GM10266 (cell line): Measurements from ENCODE around the gene BMPR1B.

Source experiments
- DNase-seq: peaks from one replicate; pipeline ENCODE4 v3.0.0; 2012; ENCODE audit errors: extremely low spot score
- TF ChIP-seq, protein P1 (sequence below): IDR thresholded peaks from 2 replicates; pipeline ENCODE4 v1.5.1; 2012; ENCODE audit warnings: mild to moderate bottlenecking, low read depth; ENCODE audit not compliant: control insufficient read depth, insufficient read depth; ENCODE audit errors: missing control alignments

BMPR1B gene

DNA sequence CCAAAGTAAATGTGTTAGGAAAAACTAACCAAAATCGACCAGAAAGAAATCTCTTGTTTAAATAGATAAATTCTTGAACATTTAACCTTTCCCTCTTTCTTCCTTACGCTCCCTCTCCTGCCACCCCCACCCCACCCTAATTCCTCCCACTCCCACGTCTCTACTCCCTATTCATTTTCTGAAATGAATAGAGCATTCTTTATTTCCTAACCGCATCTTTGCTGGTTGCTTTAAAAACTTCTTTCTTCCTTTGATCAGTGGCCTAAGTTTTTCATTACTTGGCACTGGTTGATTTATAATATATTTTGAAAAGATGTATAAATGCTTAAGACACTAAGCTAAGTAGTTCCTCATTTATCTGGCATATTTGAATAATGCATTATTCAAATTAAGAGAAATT lies 33.9 kb downstream of the BMPR1B start:
- TF ChIP-seq, protein P1, sequence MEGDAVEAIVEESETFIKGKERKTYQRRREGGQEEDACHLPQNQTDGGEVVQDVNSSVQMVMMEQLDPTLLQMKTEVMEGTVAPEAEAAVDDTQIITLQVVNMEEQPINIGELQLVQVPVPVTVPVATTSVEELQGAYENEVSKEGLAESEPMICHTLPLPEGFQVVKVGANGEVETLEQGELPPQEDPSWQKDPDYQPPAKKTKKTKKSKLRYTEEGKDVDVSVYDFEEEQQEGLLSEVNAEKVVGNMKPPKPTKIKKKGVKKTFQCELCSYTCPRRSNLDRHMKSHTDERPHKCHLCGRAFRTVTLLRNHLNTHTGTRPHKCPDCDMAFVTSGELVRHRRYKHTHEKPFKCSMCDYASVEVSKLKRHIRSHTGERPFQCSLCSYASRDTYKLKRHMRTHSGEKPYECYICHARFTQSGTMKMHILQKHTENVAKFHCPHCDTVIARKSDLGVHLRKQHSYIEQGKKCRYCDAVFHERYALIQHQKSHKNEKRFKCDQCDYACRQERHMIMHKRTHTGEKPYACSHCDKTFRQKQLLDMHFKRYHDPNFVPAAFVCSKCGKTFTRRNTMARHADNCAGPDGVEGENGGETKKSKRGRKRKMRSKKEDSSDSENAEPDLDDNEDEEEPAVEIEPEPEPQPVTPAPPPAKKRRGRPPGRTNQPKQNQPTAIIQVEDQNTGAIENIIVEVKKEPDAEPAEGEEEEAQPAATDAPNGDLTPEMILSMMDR: no peak
- DNase-seq: no peak

DNA sequence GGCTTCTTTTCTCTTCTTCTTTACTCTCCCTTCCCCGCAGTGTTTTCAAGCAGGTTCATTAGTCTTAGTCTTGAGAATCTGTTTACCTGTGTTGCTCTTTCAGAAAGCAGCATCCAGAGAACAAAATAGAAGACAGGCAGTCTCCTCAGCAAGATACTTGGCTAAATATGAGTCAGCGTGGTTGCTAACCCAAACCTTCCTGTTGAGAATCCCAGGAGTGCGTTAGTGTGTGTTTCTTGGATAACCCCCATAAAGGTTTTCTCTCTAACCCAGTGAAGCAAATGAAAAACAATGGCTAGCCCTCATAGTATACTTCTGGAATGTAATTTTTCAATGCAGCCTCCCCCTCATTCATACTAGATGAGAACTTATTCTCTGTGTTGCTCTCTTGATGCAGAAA lies 41.1 kb downstream of the BMPR1B start:
- DNase-seq: no peak
- TF ChIP-seq, protein P1: no peak

DNA sequence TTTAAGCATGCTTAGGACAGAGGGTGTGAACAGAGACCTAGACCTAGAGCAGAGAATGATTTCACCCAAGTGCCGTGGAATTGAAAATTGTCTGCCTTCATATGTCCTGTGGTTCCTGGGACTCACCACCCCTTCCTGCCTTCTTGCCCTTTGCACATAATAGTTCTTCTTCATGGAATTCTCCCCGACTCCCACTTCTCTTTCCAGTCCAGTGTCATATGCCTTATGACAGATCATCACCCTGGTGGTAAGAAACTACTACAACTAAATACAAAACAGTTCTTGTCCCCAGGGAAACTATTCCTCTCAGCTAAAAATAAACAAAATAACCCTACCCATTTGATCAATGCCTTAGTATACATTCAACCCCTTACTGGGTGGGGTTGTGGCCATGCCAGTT lies 43.3 kb downstream of the BMPR1B start:
- no peak for DNase-seq
- TF ChIP-seq, protein P1: no peak

DNA sequence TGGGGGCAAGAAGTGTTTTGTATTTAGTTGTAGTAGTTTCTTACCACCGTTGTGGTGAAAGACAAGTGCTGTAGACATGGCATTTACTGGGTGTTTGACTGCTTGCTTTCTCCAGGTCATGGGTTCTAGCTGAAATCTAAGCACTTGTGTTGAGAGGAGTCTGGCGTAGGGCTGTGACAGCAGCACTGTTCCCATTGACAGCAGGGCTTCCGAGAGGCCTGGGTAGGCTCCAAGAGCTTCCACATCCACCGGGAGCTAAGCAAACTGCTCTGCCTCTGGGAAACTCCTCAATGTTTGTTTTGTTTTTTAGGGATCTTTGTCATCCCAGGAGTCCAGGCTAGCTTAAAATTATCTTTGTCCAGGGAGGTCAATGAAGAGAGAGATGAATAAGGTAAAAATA lies 44.3 kb downstream of the BMPR1B start:
- DNase-seq: no peak
- TF ChIP-seq, protein P1: no peak

DNA sequence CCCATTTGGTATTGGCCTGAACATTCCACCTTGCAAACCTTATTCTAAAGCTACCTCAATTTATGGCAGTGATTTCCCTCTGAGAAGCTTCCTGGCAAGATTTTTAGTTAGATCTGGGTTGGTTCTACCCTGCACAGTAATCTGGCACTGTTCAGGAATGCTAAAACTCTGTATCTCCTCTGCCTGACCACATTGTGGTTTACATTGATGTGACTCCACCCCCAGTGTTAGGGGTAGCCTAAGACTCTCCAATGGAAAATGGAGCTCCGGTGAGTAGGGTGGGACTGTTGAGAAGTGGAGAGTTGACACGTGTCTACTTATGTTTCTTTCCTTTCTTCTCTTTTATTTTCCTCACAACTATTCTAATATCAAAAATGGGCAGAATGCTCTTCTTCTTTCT lies 45.4 kb downstream of the BMPR1B start:
- TF ChIP-seq, protein P1: no peak
- no peak for DNase-seq

DNA sequence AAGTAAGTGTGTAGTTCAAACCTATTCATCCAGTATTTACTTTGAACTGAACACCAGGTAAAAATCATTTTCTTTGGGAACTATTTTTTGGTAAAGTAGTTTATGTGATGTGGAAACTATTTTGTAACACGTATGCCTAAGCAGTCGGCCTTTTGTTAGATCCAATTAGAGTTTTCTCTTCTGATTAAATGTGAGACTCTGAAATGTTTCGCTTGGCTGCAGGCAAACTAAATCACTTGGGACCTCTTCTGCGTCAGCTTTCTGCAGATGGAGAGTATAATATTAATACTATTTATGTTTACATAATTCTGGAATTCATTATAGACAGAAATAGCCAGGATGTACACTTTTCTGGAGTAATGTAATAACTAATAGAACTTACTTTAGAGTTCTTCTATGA lies 46.9 kb downstream of the BMPR1B start:
- no peak for DNase-seq
- TF ChIP-seq, protein P1: no peak

DNA sequence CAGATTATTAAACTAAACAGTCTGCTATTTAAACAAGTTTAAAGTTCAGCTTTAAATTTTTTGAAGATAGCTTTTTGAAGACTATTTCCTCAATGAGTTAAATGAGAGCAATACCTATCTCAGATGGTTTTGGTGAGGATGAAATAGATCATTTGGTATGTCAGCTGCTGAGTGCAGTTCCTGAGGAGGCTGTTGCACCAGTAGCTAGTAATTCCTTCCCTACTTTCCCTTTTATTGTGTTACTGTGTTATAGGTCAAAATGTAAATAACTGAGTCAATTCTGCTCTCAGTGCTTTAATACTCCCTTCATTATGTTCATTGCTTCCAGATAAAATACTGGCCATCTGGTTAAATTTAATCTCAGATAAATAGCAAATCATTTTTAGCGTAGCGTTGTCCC lies 48.6 kb downstream of the BMPR1B start:
- TF ChIP-seq, protein P1: no peak
- DNase-seq: no peak
